T-cell (primary cell): Measurements from ENCODE around the gene ACOX3. TPM values are rescaled to one million over a fixed set of nuclear protein-coding genes. Genes with fewer than 3 reads are reported as not detected.

Experiments used
- ATAC-seq, 4 experiments: fragments of 200-7000 bp in 3 of 4; fragments of 150-1000 bp in 1 of 4; cut with Tn5 transposase; replicated peaks in 1 of 4; 1 replicate in 3 of 4; 2 replicates in 1 of 4; pipeline ENCODE4 v1.10.0; 2021; ENCODE audit warnings: moderate library complexity in 3 of 4, mild to moderate bottlenecking in 2 of 4, moderate number of reproducible peaks in 1 of 4
- CTCF ChIA-PET, 2 donors: fragments of 300-600 bp; sonication (Branson Sonifier 250); formaldehyde crosslinking; loops; one replicate each; lab custom pipeline; 2022; ENCODE audit warnings: antibody characterized with exemption in 2 of 2; lab: Charles Lee
- POLR2A ChIA-PET, 2 donors: fragments of 300-600 bp; sonication (Branson Sonifier 250); formaldehyde crosslinking; loops; one replicate each; lab custom pipeline; 2022; ENCODE audit warnings: antibody characterized with exemption in 2 of 2; lab: Charles Lee
- DNase-seq, 35 experiments: peaks; one replicate each; pipeline versions ENCODE4 v3.0.0 to v3.0.0-alpha.2; 2013 to 2023
- H3K27ac ChIP-seq: one replicate; pipeline ENCODE4 v1.5.1; 2013; ENCODE audit warnings: low read length
- H3K27me3 ChIP-seq, 2 experiments: replicated peaks in 1 of 2; 1 replicate in 1 of 2; 2 replicates in 1 of 2; pipeline versions ENCODE4 v1.6.1 to v1.7.0; 2013; ENCODE audit warnings: low read length in 1 of 2, mixed read lengths in 1 of 2; ENCODE audit not compliant: control insufficient read depth in 2 of 2, insufficient read depth in 2 of 2; ENCODE audit errors: extremely low read depth in 1 of 2
- H3K36me3 ChIP-seq, 2 donors: 1 replicate in 1 of 2; 2 replicates in 1 of 2; pipeline versions ENCODE4 v1.6.1 to v1.7.0; 2013; ENCODE audit warnings: low read length in 1 of 2; ENCODE audit not compliant: control insufficient read depth in 2 of 2, insufficient read depth in 1 of 2; ENCODE audit errors: extremely low read depth in 1 of 2
- H3K4me1 ChIP-seq, 2 experiments: 1 replicate in 1 of 2; 2 replicates in 1 of 2; pipeline versions ENCODE4 v1.6.1 to v1.7.0; 2013; ENCODE audit warnings: low read length in 2 of 2, mixed read lengths in 1 of 2; ENCODE audit not compliant: insufficient read depth in 2 of 2, control insufficient read depth in 1 of 2; ENCODE audit errors: extremely low read depth in 1 of 2
- H3K4me3 ChIP-seq, 2 donors: 1 replicate in 1 of 2; 2 replicates in 1 of 2; pipeline versions ENCODE4 v1.5.1 to v1.7.0; 2013; ENCODE audit warnings: mild to moderate bottlenecking in 2 of 2, low read length in 1 of 2, moderate library complexity in 1 of 2; ENCODE audit not compliant: control insufficient read depth in 1 of 2; ENCODE audit errors: extremely low read depth in 1 of 2
- H3K9me3 ChIP-seq: 2 replicates; pipeline ENCODE4 v1.7.0; 2013
- H3K27ac Mint-ChIP-seq, 2 donors: one replicate each; pipeline ENCODE4 v1.8.0; 2020 to 2021; ENCODE audit warnings: mild to moderate bottlenecking in 2 of 2, mixed read lengths in 2 of 2
- H3K27me3 Mint-ChIP-seq, 2 donors: one replicate each; pipeline ENCODE4 v1.8.0; 2021 to 2022; ENCODE audit warnings: mixed read lengths in 2 of 2
- H3K36me3 Mint-ChIP-seq: one replicate; pipeline ENCODE4 v1.8.0; 2021; ENCODE audit warnings: mixed read lengths
- H3K4me1 Mint-ChIP-seq, 3 donors: one replicate each; pipeline ENCODE4 v1.8.0; 2020 to 2022; ENCODE audit warnings: mixed read lengths in 3 of 3, mild to moderate bottlenecking in 1 of 3
- H3K4me3 Mint-ChIP-seq, 3 donors: one replicate each; pipeline ENCODE4 v1.8.0; 2020 to 2022; ENCODE audit warnings: mild to moderate bottlenecking in 3 of 3, mixed read lengths in 3 of 3, moderate library complexity in 3 of 3
- H3K9me3 Mint-ChIP-seq, 3 donors: one replicate each; pipeline ENCODE4 v1.8.0; 2020 to 2022; ENCODE audit warnings: mixed read lengths in 3 of 3
- WGBS: methylation state at CpG from one replicate; pipeline ENCODE4 v1.1.5; 2013; ENCODE audit warnings: missing lambda C conversion rate; ENCODE audit not compliant: insufficient coverage; 5-methylcytosine and 5-hydroxymethylcytosine counted together
- total RNA-seq, 35 experiments: library from RNA in 6 of 35; stranded (reverse) in 6 of 35; fragments of 120-200 nt in 1 of 35; gene quantifications; one replicate each; pipeline versions ENCODE4 v1.2.1 to v1.2.4 and lab custom pipeline; 2013 to 2026

ACOX3 gene
- total RNA-seq, 5 donors from 2014 or later (not counting 1 experiment from before 2014, with no cell fraction given), result 9.4 to 20.7 (median 15.8) TPM

- DNase-seq (no peak), ATAC-seq (no peak)
- ChIA-PET POLR2A (no interaction called here), CTCF (no interaction called here)
- H3K27me3 Mint-ChIP-seq, result no peaks in the 10 kb centered on the region
- H3K27ac Mint-ChIP-seq, result no peak overlapping the region
- H3K9me3 ChIP-seq, result no peaks in the 10 kb centered on the region
- H3K4me3 ChIP-seq, result no peak overlapping the region
- H3K36me3 ChIP-seq, result peaks cover 5 to 6% of the 10 kb centered on the region in 2 donors
- H3K27me3 ChIP-seq, result no peaks in the 10 kb centered on the region
- no peaks in the 10 kb centered on the region for H3K4me1 ChIP-seq
- no peaks in the 10 kb centered on the region for H3K9me3 Mint-ChIP-seq
- H3K4me1 Mint-ChIP-seq, result no peaks in the 10 kb centered on the region
- 90% methylated on average over 6 of the region's 8 CpGs for WGBS
- H3K4me3 Mint-ChIP-seq, result no peak overlapping the region
- H3K36me3 Mint-ChIP-seq, result peaks cover 19% of the 10 kb centered on the region
- H3K27ac ChIP-seq, result no peak overlapping the region
Observed at GRCh38 chr4:8477676-8478075, 37.2 kb upstream of the ACOX3 start.

- POLR2A ChIA-PET, result no interaction called here
- Mint-ChIP-seq H3K27me3 (no peaks in the 10 kb centered on the region), H3K27ac (no peak overlapping the region), H3K4me1 (no peaks in the 10 kb centered on the region), H3K4me3 (no peak overlapping the region), H3K36me3 (peaks cover 19% of the 10 kb centered on the region), H3K9me3 (no peaks in the 10 kb centered on the region)
- DNase-seq (no peak), ATAC-seq (no peak)
- peaks cover 5 to 6% of the 10 kb centered on the region in 2 donors for H3K36me3 ChIP-seq
- H3K27ac ChIP-seq, result no peak overlapping the region
- WGBS, result 95% methylated on average over 15 of the region's 16 CpGs
- H3K9me3 ChIP-seq, result no peaks in the 10 kb centered on the region
- CTCF ChIA-PET, result no interaction called here
- no peaks in the 10 kb centered on the region for H3K4me1 ChIP-seq
- no peak overlapping the region for H3K4me3 ChIP-seq
- no peaks in the 10 kb centered on the region for H3K27me3 ChIP-seq
Observed at GRCh38 chr4:8477095-8477635, 36.6 kb upstream of the ACOX3 start.

GRCh38 chr4:8475751-8476575 is 35.4 kb upstream of the ACOX3 start:
- Mint-ChIP-seq H3K27ac (no peak overlapping the region), H3K4me1 (no peaks in the 10 kb centered on the region), H3K9me3 (no peaks in the 10 kb centered on the region), H3K27me3 (no peaks in the 10 kb centered on the region), H3K4me3 (peak overlapping the region in 1 of 3 donors; percentile 34), H3K36me3 (peaks cover 25% of the 10 kb centered on the region)
- H3K36me3 ChIP-seq, result peaks cover 9% of the 10 kb centered on the region in 2 donors
- WGBS, result 96% methylated on average over 19 of the region's 29 CpGs
- H3K27ac ChIP-seq, result no peak overlapping the region
- no peaks in the 10 kb centered on the region for H3K27me3 ChIP-seq
- DNase-seq (no peak), ATAC-seq (no peak)
- H3K9me3 ChIP-seq, result no peaks in the 10 kb centered on the region
- H3K4me3 ChIP-seq, result no peak overlapping the region
- ChIA-PET CTCF (no interaction called here), POLR2A (no interaction called here)
- no peaks in the 10 kb centered on the region for H3K4me1 ChIP-seq

GRCh38 chr4:8474856-8475255 is 34.3 kb upstream of the ACOX3 start:
- Mint-ChIP-seq H3K9me3 (no peaks in the 10 kb centered on the region), H3K4me3 (no peak overlapping the region), H3K27me3 (no peaks in the 10 kb centered on the region), H3K27ac (no peak overlapping the region), H3K36me3 (peaks cover 27% of the 10 kb centered on the region), H3K4me1 (no peaks in the 10 kb centered on the region)
- H3K4me1 ChIP-seq, result no peaks in the 10 kb centered on the region
- H3K36me3 ChIP-seq, result peaks cover 9% of the 10 kb centered on the region in 2 donors
- no peak overlapping the region for H3K27ac ChIP-seq
- ChIA-PET POLR2A (no interaction called here), CTCF (no interaction called here)
- DNase-seq, result no peak
- 95% methylated on average over 11 of the region's 13 CpGs for WGBS
- no peak for ATAC-seq
- H3K9me3 ChIP-seq, result no peaks in the 10 kb centered on the region
- H3K4me3 ChIP-seq, result no peak overlapping the region
- H3K27me3 ChIP-seq, result no peaks in the 10 kb centered on the region

GRCh38 chr4:8473920-8474590 is 33.5 kb upstream of the ACOX3 start:
- Histone ChIP-seq H3K9me3 (no peaks in the 10 kb centered on the region), H3K27ac (no peak overlapping the region), H3K27me3 (no peaks in the 10 kb centered on the region), H3K36me3 (peaks cover 9 to 12% of the 10 kb centered on the region in 2 donors), H3K4me1 (no peaks in the 10 kb centered on the region), H3K4me3 (no peak overlapping the region)
- H3K27me3 Mint-ChIP-seq, result no peaks in the 10 kb centered on the region
- H3K9me3 Mint-ChIP-seq, result no peaks in the 10 kb centered on the region
- CTCF ChIA-PET, result no interaction called here
- H3K4me1 Mint-ChIP-seq, result no peaks in the 10 kb centered on the region
- ATAC-seq, result no peak
- POLR2A ChIA-PET, result no interaction called here
- no peak overlapping the region for H3K27ac Mint-ChIP-seq
- DNase-seq, result no peak
- WGBS, result 97% methylated on average over 14 of the region's 20 CpGs
- H3K36me3 Mint-ChIP-seq, result peaks cover 28% of the 10 kb centered on the region
- H3K4me3 Mint-ChIP-seq, result no peak overlapping the region

- H3K4me1 Mint-ChIP-seq, result peaks cover 0 to 3% (median 2%) of the 10 kb centered on the region in 3 donors
- H3K27me3 ChIP-seq, result no peaks in the 10 kb centered on the region
- ChIA-PET POLR2A (no interaction called here), CTCF (no interaction called here)
- H3K4me1 ChIP-seq, result no peaks in the 10 kb centered on the region
- H3K9me3 Mint-ChIP-seq, result no peaks in the 10 kb centered on the region
- peaks cover 9 to 18% of the 10 kb centered on the region in 2 donors for H3K36me3 ChIP-seq
- H3K4me3 ChIP-seq, result no peak overlapping the region
- DNase-seq (no peak), ATAC-seq (no peak)
- H3K27ac Mint-ChIP-seq, result no peak overlapping the region
- no peak overlapping the region for H3K27ac ChIP-seq
- H3K36me3 Mint-ChIP-seq, result peaks cover 32% of the 10 kb centered on the region
- H3K9me3 ChIP-seq, result no peaks in the 10 kb centered on the region
- WGBS, result 98% methylated on average over 23 of the region's 23 CpGs
- H3K4me3 Mint-ChIP-seq, result no peak overlapping the region
- H3K27me3 Mint-ChIP-seq, result no peaks in the 10 kb centered on the region
Observed at GRCh38 chr4:8473198-8473919, 32.8 kb upstream of the ACOX3 start.
